H9 (cell line): ENCODE results near the gene MAP9. TPM values are rescaled to one million over a fixed set of nuclear protein-coding genes. Genes with fewer than 3 reads are reported as not detected.
"Not testable (repeated sequence)": the region's sequence is repeated elsewhere in the genome, so short reads cannot be mapped to it uniquely, and the experiment has no call there.

Experiments used
- DNase-seq: peaks from one replicate; pipeline ENCODE4 v3.0.0-alpha.2; 2017
- H2AFZ ChIP-seq: one replicate; pipeline ENCODE4 v1.6.1; 2013; ENCODE audit warnings: mild to moderate bottlenecking, low read length, control low read depth, moderate library complexity
- H2AK5ac ChIP-seq: 2 replicates; pipeline ENCODE4 v1.6.1; 2013; ENCODE audit warnings: low read length, control low read depth, mixed read lengths; ENCODE audit not compliant: insufficient read length
- H2BK120ac ChIP-seq: one replicate; pipeline ENCODE4 v1.6.1; 2013; ENCODE audit warnings: low read depth, mild to moderate bottlenecking, low read length, control low read depth, inconsistent platforms; ENCODE audit not compliant: poor library complexity, severe bottlenecking
- H2BK12ac ChIP-seq: 2 replicates; pipeline ENCODE4 v1.6.1; 2013; ENCODE audit warnings: low read length, control low read depth, mixed read lengths, low read depth; ENCODE audit not compliant: insufficient read length
- H2BK15ac ChIP-seq: 2 replicates; pipeline ENCODE4 v1.6.1; 2013; ENCODE audit warnings: low read depth, low read length, control low read depth
- H2BK20ac ChIP-seq: one replicate; pipeline ENCODE4 v1.6.1; 2013; ENCODE audit warnings: low read depth, mild to moderate bottlenecking, low read length, control low read depth, inconsistent platforms; ENCODE audit not compliant: poor library complexity, severe bottlenecking
- H2BK5ac ChIP-seq: 2 replicates; pipeline ENCODE4 v1.6.1; 2013; ENCODE audit warnings: low read length, control low read depth, mixed read lengths; ENCODE audit not compliant: insufficient read length
- H3K14ac ChIP-seq: 2 replicates; pipeline ENCODE4 v1.6.1; 2013; ENCODE audit warnings: low read length, control low read depth; ENCODE audit not compliant: insufficient read depth
- H3K18ac ChIP-seq: 2 replicates; pipeline ENCODE4 v1.6.1; 2013; ENCODE audit warnings: low read depth, mild to moderate bottlenecking, mixed read lengths, low read length, control low read depth; ENCODE audit not compliant: insufficient read length
- H3K23ac ChIP-seq: 2 replicates; pipeline ENCODE4 v1.6.1; 2013; ENCODE audit warnings: low read length, control low read depth, mixed read lengths, low read depth; ENCODE audit not compliant: insufficient read length
- H3K23me2 ChIP-seq: 2 replicates; pipeline ENCODE4 v1.6.1; 2013; ENCODE audit warnings: low read depth, mild to moderate bottlenecking, mixed read lengths, low read length, control low read depth; ENCODE audit not compliant: insufficient read length, poor library complexity, severe bottlenecking
- H3K27ac ChIP-seq: 2 replicates; pipeline ENCODE4 v1.5.1; 2013; ENCODE audit warnings: low read length, control low read depth, mixed read lengths, low read depth; ENCODE audit not compliant: insufficient read length
- H3K27me3 ChIP-seq: 2 replicates; pipeline ENCODE4 v1.6.1; 2013; ENCODE audit warnings: low read length, control low read depth, inconsistent platforms; ENCODE audit not compliant: insufficient read depth
- H3K4ac ChIP-seq: 2 replicates; pipeline ENCODE4 v1.6.1; 2013; ENCODE audit warnings: low read depth, mild to moderate bottlenecking, control low read depth, inconsistent platforms, low read length, moderate library complexity
- H3K4me1 ChIP-seq: 2 replicates; pipeline ENCODE4 v1.6.1; 2013; ENCODE audit warnings: low read length, control low read depth, inconsistent platforms; ENCODE audit not compliant: insufficient read depth
- H3K4me2 ChIP-seq: 2 replicates; pipeline ENCODE4 v1.6.1; 2013; ENCODE audit warnings: low read length, control low read depth, mixed read lengths; ENCODE audit not compliant: insufficient read length, insufficient read depth
- H3K56ac ChIP-seq: 2 replicates; pipeline ENCODE4 v1.6.1; 2013; ENCODE audit warnings: low read depth, mild to moderate bottlenecking, mixed read lengths, low read length, control low read depth; ENCODE audit not compliant: insufficient read length
- H3K79me1 ChIP-seq: 2 replicates; pipeline ENCODE4 v1.6.1; 2013; ENCODE audit warnings: low read depth, mild to moderate bottlenecking, moderate library complexity, low read length, control low read depth, inconsistent platforms; ENCODE audit not compliant: insufficient read depth, poor library complexity, severe bottlenecking
- H3K79me2 ChIP-seq: 2 replicates; pipeline ENCODE4 v1.6.1; 2013; ENCODE audit warnings: low read length, control low read depth, inconsistent platforms; ENCODE audit not compliant: insufficient read depth
- H3K9ac ChIP-seq: 2 replicates; pipeline ENCODE4 v1.6.1; 2013; ENCODE audit warnings: low read length, control low read depth, mixed read lengths; ENCODE audit not compliant: insufficient read length; ENCODE audit errors: extremely low read depth
- H3K9me3 ChIP-seq: one replicate; pipeline ENCODE4 v1.6.1; 2013; ENCODE audit warnings: low read depth, low read length, inconsistent platforms; ENCODE audit not compliant: control insufficient read depth
- H3T11ph ChIP-seq: one replicate; pipeline ENCODE4 v1.6.1; 2013; ENCODE audit warnings: mild to moderate bottlenecking, low read length, control low read depth, inconsistent platforms
- H4K20me1 ChIP-seq: one replicate; pipeline ENCODE4 v1.6.1; 2013; ENCODE audit not compliant: control insufficient read depth, insufficient read length, insufficient read depth
- H4K5ac ChIP-seq: 2 replicates; pipeline ENCODE4 v1.6.1; 2013; ENCODE audit warnings: low read depth, mild to moderate bottlenecking, mixed read lengths, low read length, control low read depth; ENCODE audit not compliant: insufficient read length
- H4K8ac ChIP-seq: replicated peaks from 2 replicates; pipeline ENCODE4 v1.6.1; 2013; ENCODE audit warnings: low read length, control low read depth, mixed read lengths, low read depth; ENCODE audit not compliant: insufficient read length
- H4K91ac ChIP-seq: 2 replicates; pipeline ENCODE4 v1.6.1; 2013; ENCODE audit warnings: low read depth, mild to moderate bottlenecking, moderate library complexity, mixed read lengths, low read length, control low read depth; ENCODE audit not compliant: insufficient read length
- H3K27ac Mint-ChIP-seq, 3 experiments: 2 replicates in 2 of 3; 3 replicates in 1 of 3; pipeline ENCODE4 v1.8.0; 2020 to 2021; ENCODE audit warnings: mixed read lengths in 3 of 3, mild to moderate bottlenecking in 1 of 3, moderate library complexity in 1 of 3
- H3K27me3 Mint-ChIP-seq: 2 replicates; pipeline ENCODE4 v1.8.0; 2021; ENCODE audit warnings: low read depth, mild to moderate bottlenecking, moderate library complexity, mixed read lengths
- H3K36me3 Mint-ChIP-seq, 3 experiments: 2 replicates in 2 of 3; 3 replicates in 1 of 3; pipeline ENCODE4 v1.8.0; 2020 to 2021; ENCODE audit warnings: low read depth in 3 of 3, mixed read lengths in 3 of 3; ENCODE audit not compliant: insufficient read depth in 1 of 3
- H3K4me1 Mint-ChIP-seq, 2 experiments: 2 replicates each; pipeline ENCODE4 v1.8.0; 2020; ENCODE audit warnings: mixed read lengths in 2 of 2
- H3K4me3 Mint-ChIP-seq, 2 experiments: 2 replicates in 1 of 2; 3 replicates in 1 of 2; pipeline ENCODE4 v1.8.0; 2020 to 2021; ENCODE audit warnings: mild to moderate bottlenecking in 2 of 2, mixed read lengths in 2 of 2, moderate library complexity in 1 of 2
- H3K9me3 Mint-ChIP-seq, 2 experiments: 2 replicates in 1 of 2; 3 replicates in 1 of 2; pipeline ENCODE4 v1.8.0; 2020; ENCODE audit warnings: mild to moderate bottlenecking in 2 of 2, mixed read lengths in 2 of 2, moderate library complexity in 1 of 2
- CTCF ChIP-seq: fragments of 200-600 bp; sonication (generic); conservative IDR thresholded peaks from 3 replicates; pipeline ENCODE4 v1.8.0; 2021; ENCODE audit warnings: antibody characterized with exemption, mild to moderate bottlenecking
- WGBS: extraction: QIAGEN DNeasy Blood & Tissue Kit; methylation state at CpG from one replicate; pipeline ENCODE4 v1.1.7; 2013; ENCODE audit warnings: missing lambda C conversion rate, low lambda C conversion rate, mixed read lengths; ENCODE audit not compliant: insufficient read length; ENCODE audit errors: extremely low coverage; 5-methylcytosine and 5-hydroxymethylcytosine counted together
- long read RNA-seq: library from polyadenylated mRNA; unstranded; transcript quantifications from one replicate; pipeline ENCODE4 v2.0.0, GENCODE V29; 2020
- total RNA-seq: library from RNA; stranded (reverse); gene quantifications from 2 replicates; pipeline ENCODE4 v1.2.1, GENCODE V29; 2021

MAP9 gene
- total RNA-seq: 15.4 and 16.0 TPM in 2 replicates
- long read RNA-seq, transcript MAP9-204 (11 exons, 1,644 nt): major isoform, 10 of 69 reads
- long read RNA-seq, partial matches to known transcripts: 44 of 69 reads
- long read RNA-seq, other reads (novel, unspliced or antisense): 14 of 69 reads

- H2AFZ ChIP-seq: peak within 1 kb of the TSS; percentile 98
- H3K18ac ChIP-seq: peak within 1 kb of the TSS; percentile 75
- H2BK5ac ChIP-seq: no peak within 1 kb of the TSS
- H2BK15ac ChIP-seq: no peak within 1 kb of the TSS
- peak within 1 kb of the TSS; percentile 87 for H3K4me3 Mint-ChIP-seq
- peak within 1 kb of the TSS; percentile 4; the same call in 1 of the 2 replicates for H3K14ac ChIP-seq
- H3K27me3 Mint-ChIP-seq: peaks cover 18% of the 10 kb centered on the region
- no peak within 1 kb of the TSS for H2BK20ac ChIP-seq
- no peaks in the 10 kb centered on the region for H3K27me3 ChIP-seq
- TF ChIP-seq CTCF: no peak
- no CpG with 5 or more reads among the region's 66 CpGs for WGBS
- no peaks in the 10 kb centered on the region for H3K4me1 ChIP-seq
- H2BK12ac ChIP-seq: no peak within 1 kb of the TSS
- H4K91ac ChIP-seq: no peak within 1 kb of the TSS
- no peaks in the 10 kb centered on the region for H3K9me3 ChIP-seq
- H3K23ac ChIP-seq: no peak within 1 kb of the TSS
- H3T11ph ChIP-seq: no peak within 1 kb of the TSS
- H3K4me1 Mint-ChIP-seq: peaks cover 2 to 13% of the 10 kb centered on the region in 2 experiments; a peak in 3 of 4 replicates
- peak within 1 kb of the TSS; percentile 59 for H3K9ac ChIP-seq
- H4K5ac ChIP-seq: no peak within 1 kb of the TSS
- no peaks in the 10 kb centered on the region for H4K20me1 ChIP-seq
- no peaks in the 10 kb centered on the region for H3K79me2 ChIP-seq
- H4K8ac ChIP-seq: no peak within 1 kb of the TSS
- peak within 1 kb of the TSS; percentile 68 for H3K4me2 ChIP-seq
- H2BK120ac ChIP-seq: no peak within 1 kb of the TSS
- DNase-seq: peak; percentile 99
- peaks cover 0 to 4% (median 0%) of the 10 kb centered on the region in 3 experiments; a peak in 1 of 7 replicates for H3K36me3 Mint-ChIP-seq
- no peak within 1 kb of the TSS for H3K4ac ChIP-seq
- no peaks in the 10 kb centered on the region for H3K23me2 ChIP-seq
- H3K79me1 ChIP-seq: no peaks in the 10 kb centered on the region
- H2AK5ac ChIP-seq: no peak within 1 kb of the TSS
- H3K9me3 Mint-ChIP-seq: peaks cover 0 to 3% of the 10 kb centered on the region in 2 experiments; a peak in 2 of 5 replicates
- no peak within 1 kb of the TSS for H3K56ac ChIP-seq
- H3K27ac Mint-ChIP-seq: peak within 1 kb of the TSS in 2 of 3 experiments; percentile 77 to 92; a peak in 5 of 7 replicates
- H3K27ac ChIP-seq: no peak within 1 kb of the TSS
Measured at GRCh38 chr4:155376387-155377268, at the start of gene MAP9. Gene MAP9, minus strand, starts transcription at chr4:155376965. Its CDS starts 1,115 bp downstream, at chr4:155375850.

- H3K27ac ChIP-seq, H4K5ac ChIP-seq, H2BK15ac ChIP-seq, H3K4me1 Mint-ChIP-seq, H3K18ac ChIP-seq, H3K79me2 ChIP-seq, H2BK120ac ChIP-seq, H3T11ph ChIP-seq, H3K56ac ChIP-seq, H4K8ac ChIP-seq, H3K14ac ChIP-seq, H3K9ac ChIP-seq, H4K91ac ChIP-seq, H3K4ac ChIP-seq, H2BK5ac ChIP-seq, H2BK20ac ChIP-seq, DNase-seq, H3K4me2 ChIP-seq, H3K9me3 ChIP-seq, H3K4me3 Mint-ChIP-seq, H2AK5ac ChIP-seq, H3K4me1 ChIP-seq, H3K23ac ChIP-seq, H2AFZ ChIP-seq, H3K36me3 Mint-ChIP-seq, H4K20me1 ChIP-seq, H3K79me1 ChIP-seq, H2BK12ac ChIP-seq, H3K27ac Mint-ChIP-seq, H3K23me2 ChIP-seq: not testable (repeated sequence)
- Mint-ChIP-seq H3K9me3 (peaks cover 36 to 48% of the 10 kb centered on the region in 2 experiments), H3K27me3 (peaks cover 98% of the 10 kb centered on the region)
- WGBS: no CpG with 5 or more reads among the region's 11 CpGs
- H3K27me3 ChIP-seq: peaks cover 24% of the 10 kb centered on the region
Measured at GRCh38 chr4:155424778-155425177, 48.0 kb upstream of the MAP9 start.
